HL-60/S4 treated with phorbol 12-myristate 13-acetate at 8.2 ng/mL for 4 days and 3 days (cell line): Measurements from ENCODE around the gene LEMD2.

Experiments used
- in situ Hi-C: fragments of 300-500 bp; cut with MboI; formaldehyde crosslinking; loops from 2 replicates; pipeline ENCODE4 v1.15.0; 2022; ENCODE audit warnings: low sequenced_read_pairs

LEMD2 gene

GRCh38 chr6:33744001-33744848, 44.7 kb downstream of the LEMD2 start:
- in situ Hi-C loops: no loop called here

GRCh38 chr6:33742837-33743236, 46.1 kb downstream of the LEMD2 start:
- in situ Hi-C loops: no loop called here

DNA sequence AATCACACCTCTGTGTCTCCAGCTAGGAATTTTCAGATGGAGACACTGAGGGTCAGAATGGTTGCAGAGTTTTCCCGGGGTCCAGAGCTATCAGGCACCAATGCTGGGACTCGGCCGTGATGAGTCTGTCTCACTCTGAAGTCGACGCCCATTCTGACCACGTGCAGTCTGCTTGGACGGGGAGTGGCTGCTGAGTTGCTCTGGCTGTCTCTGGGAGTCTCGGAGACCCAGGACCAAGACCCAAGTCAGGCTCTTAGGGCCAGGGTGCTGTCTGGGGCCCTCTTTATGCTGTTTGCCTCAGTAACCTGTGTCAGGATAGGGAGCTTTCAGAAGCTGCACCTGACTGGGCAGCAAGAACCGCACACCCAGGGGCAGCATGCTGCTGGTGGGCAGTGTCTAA, 46.8 kb downstream of the LEMD2 start:
- in situ Hi-C loops: no loop called here

DNA sequence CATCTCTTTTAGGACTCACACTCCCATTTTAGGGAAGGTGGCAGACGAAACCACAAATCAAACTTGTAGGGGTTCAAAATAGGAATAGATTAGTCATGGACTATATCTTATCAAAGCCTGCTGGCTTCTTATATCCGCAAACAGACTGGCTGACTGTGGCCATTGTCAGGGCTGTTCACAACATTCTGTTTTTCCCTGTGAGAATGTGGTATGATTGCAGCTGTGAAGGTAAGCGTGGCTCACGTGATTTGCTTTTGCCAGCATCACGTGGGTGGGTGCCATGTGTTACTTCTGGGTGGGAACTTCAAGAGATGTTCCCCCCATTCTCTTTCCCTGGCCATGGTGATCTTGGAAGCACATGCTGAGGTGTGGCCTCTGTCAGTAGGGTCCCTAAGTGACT, 48.1 kb downstream of the LEMD2 start:
- in situ Hi-C loops: no loop called here

DNA sequence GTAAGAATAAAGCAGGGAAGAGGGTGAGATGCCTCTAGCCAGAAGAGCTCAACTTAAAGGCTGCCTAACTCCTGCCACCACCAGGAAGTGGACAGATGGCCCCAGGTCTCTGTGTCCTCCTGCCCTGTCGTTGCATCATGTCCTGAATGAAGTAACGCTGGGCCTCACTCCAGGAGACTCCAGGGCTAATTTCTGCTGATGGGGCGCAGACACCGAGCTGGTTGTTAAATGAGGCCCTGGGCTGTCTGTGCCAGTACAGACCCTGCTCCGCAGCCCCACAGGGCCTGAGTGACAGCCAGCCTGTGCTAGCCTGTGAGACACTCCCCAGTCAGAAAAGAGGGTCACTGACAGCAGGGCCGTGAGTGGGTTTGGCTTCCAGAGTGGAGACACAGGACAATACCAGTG, 48.7 kb downstream of the LEMD2 start:
- in situ Hi-C loops: no loop called here

DNA sequence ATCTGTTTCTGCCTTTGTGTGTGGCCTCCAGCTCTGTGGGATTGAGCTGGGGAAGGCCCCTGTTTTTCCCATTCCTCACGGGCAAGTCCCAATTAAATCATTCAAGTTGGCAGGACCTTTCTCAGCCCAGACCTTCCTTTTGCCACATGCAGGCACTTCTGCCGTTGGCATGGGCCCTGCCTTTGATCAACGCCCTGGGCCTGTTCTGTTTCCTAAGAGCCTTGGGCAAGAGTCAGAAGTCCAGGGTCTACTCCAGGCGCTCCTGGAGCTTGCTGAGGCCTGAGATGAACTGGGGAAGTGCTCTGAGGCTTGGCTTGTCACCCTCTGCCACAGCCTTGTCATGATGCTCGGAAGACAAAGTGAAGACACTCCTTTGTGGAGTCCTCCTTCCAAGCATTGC, 49.4 kb downstream of the LEMD2 start:
- in situ Hi-C loops: no loop called here

DNA sequence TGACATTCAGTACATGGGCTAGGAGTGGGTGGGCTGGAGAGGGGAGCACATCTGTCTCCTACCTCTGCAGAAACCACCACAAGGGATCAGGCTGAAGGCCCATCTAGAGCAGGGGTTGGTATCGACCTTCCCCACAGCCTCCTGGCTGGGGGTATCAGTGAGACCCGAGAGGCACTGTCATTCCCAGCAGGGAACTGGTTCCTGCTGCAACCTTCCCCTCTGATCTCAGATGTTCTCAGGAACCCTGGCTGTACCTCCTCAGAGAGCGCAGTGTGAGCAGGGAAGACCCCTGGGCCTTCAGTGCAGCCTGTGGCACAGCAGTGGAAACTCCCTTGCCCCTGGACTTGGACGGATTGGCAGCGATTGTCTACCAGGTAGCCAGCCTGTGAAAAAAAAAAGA, 50.1 kb downstream of the LEMD2 start:
- in situ Hi-C loops: no loop called here

DNA sequence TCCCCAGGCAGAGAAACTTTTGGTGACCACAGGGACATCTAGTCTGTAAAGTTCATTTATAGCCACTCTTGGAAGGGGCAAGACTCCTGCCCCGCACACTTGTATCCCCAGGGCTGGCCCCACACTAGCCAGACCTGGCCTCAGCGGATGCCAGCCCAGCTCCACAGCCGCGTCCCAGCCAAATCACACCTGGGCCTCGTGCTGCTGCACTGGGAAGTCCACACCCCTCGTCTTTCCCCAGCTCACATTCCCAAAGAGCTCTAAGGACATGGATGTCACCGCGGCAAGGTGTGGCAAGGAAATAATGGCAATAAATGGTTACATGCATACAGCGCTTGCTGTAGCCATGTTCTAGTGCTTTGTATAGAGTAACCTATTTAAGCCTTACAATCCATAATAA, 50.8 kb downstream of the LEMD2 start:
- in situ Hi-C loops: no loop called here

DNA sequence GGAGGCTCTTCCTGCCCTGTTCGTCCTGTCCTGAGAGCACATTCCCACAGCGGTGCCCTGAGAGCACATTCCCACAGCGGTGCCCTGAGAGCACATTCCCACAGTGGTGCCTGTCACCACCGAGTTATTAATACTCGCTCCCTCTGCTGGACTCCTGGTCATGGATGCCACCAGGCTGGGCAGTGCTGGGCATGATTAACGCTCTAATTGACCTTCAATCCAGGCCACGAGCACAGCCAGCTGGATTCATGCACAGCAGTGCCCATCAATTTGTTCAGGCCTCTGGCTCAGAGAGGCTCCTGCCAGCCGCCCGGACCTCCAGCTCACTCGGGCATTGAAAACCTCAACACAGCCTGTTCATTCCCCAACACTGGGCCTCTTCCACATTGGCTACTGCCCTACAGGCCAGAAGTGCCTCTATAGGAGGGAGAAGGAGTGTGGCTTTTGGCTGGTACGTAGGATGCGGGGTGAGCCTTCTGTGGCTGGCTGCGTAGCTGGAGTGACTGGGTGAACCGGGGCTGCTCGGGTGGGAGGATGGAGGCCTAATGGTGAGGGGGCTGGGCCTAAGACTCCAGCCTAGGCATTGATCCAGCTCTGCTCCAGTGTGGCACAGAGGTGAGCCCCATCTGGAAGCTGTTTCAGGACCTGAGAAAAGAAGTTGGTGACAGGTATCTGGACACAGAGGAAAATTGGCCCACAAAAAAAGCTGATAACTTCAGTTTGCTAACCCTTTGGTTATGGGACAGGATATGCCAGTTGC, 51.5 kb downstream of the LEMD2 start:
- in situ Hi-C loops: no loop called here

GRCh38 chr6:33735216-33735615, 53.7 kb downstream of the LEMD2 start:
- in situ Hi-C loops: no loop called here

GRCh38 chr6:33733709-33734007, 55.3 kb downstream of the LEMD2 start:
- in situ Hi-C loops: no loop called here

DNA sequence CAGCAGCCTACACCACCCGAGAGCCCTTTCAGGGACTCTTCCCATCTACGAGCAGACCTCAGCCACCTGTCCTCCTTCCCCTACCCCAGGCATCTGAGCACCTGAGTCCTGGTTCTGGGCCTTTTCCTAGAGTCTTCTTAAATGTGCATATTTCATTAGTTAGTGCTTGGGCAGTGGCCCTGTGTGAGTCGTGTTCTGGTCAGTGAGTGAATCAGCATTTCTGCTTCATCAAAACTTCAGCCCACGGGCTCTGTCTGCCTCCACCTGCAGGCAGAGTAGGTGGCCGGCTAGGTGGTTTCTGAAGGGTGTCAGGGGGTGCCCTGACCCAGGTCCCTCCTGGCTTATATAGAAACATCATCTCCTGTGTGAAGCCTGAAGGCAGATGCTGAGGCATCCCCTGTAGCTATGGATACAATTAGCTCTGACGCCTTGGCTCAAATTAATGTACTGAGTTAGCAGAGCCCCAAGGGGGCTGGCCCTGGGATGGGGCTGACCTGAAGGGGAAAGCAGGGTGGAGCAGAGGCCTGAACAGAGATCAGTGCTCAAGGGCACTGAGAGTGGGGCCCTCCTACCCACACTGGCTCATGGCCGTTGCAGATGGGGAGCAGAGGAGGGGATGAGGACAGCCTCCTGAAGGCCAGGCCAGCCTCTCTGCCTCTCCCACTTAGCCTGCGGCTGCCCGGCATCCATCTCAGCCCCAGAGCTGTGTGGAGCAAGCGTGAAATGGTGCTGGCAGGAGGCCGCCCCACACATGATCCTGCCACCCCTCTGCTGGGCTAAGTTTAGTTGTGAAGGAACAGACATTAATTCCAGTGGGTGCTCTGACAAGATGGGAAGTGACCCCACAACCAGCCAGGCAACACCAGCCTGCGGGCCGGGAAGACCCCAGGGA, 55.9 kb downstream of the LEMD2 start:
- in situ Hi-C loops: no loop called here

DNA sequence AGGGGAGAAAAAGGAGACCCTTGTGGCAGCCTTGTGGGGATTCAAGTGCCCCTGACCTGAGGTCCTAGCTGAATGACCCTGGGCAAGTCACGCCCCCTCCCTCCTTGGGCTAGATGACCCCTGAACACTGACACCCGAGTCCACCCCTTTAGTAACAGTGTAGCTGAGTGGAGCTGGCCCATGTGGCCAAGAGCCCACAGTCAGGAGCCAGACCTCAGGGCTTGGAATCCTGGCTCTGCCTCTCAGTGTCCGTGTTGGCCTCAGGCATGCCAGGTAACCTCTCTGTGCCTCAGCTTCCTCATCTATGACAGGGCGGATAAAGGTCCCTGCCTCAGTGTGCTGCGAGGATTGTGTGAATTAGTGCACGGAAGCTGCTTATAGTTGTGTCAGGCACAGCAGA, 56.5 kb downstream of the LEMD2 start:
- in situ Hi-C loops: no loop called here

DNA sequence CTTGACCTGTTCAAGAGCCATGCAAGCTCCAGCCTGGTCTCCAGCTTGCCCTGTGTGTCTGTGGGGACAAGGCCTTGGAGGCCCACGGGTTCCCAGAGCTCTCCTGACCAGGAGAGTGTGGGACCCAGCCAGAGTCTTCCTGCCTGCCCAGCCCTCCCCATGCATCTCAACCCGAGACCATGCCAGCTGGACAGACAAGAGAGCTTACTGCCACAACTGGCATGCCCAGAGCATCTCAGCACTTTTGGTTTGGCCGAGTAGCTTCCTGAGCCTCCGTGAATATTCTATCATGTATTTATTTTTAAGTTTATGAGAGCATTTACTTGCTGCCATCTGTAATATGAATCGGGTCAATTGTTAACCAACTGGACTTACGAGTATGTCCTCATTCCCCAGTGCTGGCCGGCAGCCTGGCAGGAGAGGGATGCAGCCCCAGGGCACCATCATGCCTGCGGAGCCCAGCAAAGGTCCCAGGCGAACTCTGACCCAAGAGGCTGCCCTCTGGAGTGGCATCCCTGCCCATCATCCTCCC, 57.1 kb downstream of the LEMD2 start:
- in situ Hi-C loops: no loop called here

- in situ Hi-C loops: no loop called here
These were observed 57.9 kb downstream of the LEMD2 start for GRCh38 chr6:33731035-33731434.

DNA sequence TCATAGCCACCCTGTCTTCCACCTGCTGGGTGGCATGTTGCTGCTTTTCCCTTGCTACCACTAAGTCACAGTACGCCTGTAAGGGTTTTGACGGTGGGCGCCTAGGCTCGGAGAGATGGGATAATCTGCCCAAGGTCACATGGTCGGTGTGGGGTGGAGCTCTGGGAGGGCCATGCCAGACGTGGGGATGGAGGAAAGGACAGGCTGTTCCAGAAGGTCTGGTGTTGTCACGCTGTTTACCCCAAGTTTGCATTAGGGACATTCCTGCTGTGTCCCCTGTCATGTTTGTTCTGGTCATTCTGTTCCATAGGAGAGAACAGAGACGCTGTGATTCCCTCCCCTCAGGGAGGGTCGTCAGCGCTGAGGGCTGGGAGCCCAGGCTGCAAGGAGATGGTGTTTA, 58.3 kb downstream of the LEMD2 start:
- in situ Hi-C loops: no loop called here

DNA sequence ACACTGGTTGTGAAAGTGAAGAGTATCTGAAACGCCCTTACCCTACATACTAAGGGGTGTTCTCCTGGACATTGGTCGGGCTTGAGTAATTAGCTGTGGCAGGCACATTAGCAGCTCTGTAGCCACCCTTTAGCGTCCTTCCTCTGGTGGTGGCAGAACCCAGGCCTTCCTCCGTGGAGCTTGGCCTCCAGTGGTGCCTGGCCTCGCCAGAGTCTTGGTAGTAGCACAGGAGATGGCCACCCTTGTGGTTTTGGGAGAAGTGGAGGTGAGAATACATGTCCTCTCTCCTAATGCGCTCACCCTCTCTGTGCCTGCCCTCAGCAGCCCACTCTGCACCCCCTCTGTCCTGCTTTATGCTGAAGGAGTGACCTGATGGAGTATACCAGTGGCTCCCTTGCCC, 59.9 kb downstream of the LEMD2 start:
- in situ Hi-C loops: no loop called here

DNA sequence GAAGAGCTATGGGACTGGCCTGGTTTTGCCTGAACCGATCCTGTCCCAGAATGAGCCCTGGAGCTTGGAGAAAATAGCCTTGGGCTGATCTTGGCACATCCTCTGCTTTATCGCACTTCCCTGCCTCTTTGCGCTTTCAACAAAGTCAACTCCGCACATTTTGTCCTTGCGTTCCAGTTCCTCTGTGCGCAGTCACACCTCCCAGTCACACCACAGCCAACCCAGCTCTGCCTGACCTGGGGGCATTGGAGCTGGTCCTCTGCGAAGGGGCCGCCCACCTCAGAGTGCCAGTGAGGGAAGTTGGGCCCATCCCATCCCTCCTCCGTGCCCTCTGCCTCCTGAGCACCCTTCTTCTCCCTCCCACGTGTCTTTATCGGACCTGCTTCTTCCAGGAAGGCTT, 60.5 kb downstream of the LEMD2 start:
- in situ Hi-C loops: no loop called here

DNA sequence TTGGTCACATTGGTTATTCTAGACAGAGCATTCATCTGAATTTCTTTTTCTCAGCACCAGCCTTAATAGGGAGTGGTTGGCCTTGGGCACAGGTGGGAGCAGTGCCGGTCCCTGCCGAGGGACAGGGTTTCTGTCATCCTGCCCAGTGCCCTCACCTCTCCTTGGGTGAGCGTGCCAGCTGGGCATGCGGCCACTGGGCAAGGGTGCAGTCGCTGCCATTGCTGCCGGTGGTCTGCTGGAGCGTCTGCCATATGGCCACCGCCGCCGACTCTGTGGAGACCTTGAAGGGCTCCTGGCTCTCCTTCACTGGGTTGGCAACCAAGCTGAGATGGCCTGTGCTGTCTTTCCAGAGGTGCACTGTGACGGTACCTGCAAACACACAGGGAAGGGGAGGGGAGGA, 61.0 kb downstream of the LEMD2 start:
- in situ Hi-C loops: no loop called here

DNA sequence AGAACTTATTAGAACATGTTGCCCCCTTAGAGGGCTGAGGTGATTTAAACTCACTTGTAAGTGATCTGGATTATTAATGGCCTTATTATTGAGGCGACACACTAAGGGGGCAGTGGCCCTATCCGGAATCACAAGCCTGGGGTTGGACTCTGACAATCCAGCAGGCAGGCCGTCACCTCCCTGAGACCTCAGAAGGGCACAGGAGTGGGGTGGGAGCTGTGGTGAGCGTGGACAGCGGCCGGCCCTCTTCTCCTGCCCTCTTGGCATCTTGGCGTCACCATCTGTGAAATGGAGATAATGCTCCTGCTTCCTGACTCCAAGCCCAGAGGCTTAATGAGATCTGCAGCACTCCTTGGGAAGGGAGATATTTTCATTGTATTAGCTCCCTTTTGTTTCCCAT, 61.8 kb downstream of the LEMD2 start:
- in situ Hi-C loops: no loop called here

GRCh38 chr6:33726696-33727095, 62.2 kb downstream of the LEMD2 start:
- in situ Hi-C loops: no loop called here
